GM12872 (cell line): Measurements from ENCODE around the gene NRAP.

Experiments
- CTCF ChIP-seq: IDR thresholded peaks from 3 replicates; pipeline ENCODE4 v1.5.1; 2011; ENCODE audit warnings: low read depth, mild to moderate bottlenecking, low read length, moderate library complexity; ENCODE audit not compliant: insufficient read depth

The NRAP gene

GRCh38 chr10:113547426-113547825, 116.4 kb downstream of the NRAP start:
- TF ChIP-seq CTCF = no peak

- TF ChIP-seq CTCF = no peak
These were observed 119.4 kb downstream of the NRAP start for GRCh38 chr10:113544392-113544791.

- no peak for TF ChIP-seq CTCF
These were observed 120.5 kb downstream of the NRAP start for GRCh38 chr10:113543107-113543955.

- no peak for TF ChIP-seq CTCF
These were observed 122.3 kb downstream of the NRAP start for GRCh38 chr10:113541549-113541927.

- no peak for TF ChIP-seq CTCF
These were observed 122.8 kb downstream of the NRAP start for GRCh38 chr10:113540845-113541548.

- TF ChIP-seq CTCF = no peak
These were observed 124.1 kb downstream of the NRAP start for GRCh38 chr10:113539789-113540188.
